HepG2 (cell line): Measurements from ENCODE around the gene ELOVL6. TPM values are rescaled to one million over a fixed set of nuclear protein-coding genes. Genes with fewer than 3 reads are reported as not detected.

ENCODE experiments used
- CSRNP1 ChIP-seq: sonication (generic); formaldehyde crosslinking; IDR thresholded peaks from 2 replicates; pipeline ENCODE4 v1.8.1; 2023; ENCODE audit warnings: mild to moderate bottlenecking, missing genetic modification reagents
- MBNL3 ChIP-seq: fragments of 250-450 bp; sonication (Bioruptor Pico); conservative IDR thresholded peaks from 2 replicates; pipeline ENCODE4 v1.8.0; 2022; ENCODE audit warnings: mild to moderate bottlenecking, inconsistent platforms
- NCOA2 ChIP-seq: sonication (generic); formaldehyde crosslinking; IDR thresholded peaks from 2 replicates; pipeline ENCODE4 v1.8.0; 2022; ENCODE audit warnings: inconsistent platforms
- PITX1 ChIP-seq: sonication (generic); formaldehyde crosslinking; IDR thresholded peaks from 2 replicates; pipeline ENCODE4 v1.5.1; 2020; ENCODE audit warnings: mild to moderate bottlenecking, missing genetic modification reagents
- PRDM10 ChIP-seq: sonication (generic); formaldehyde crosslinking; IDR thresholded peaks from 2 replicates; pipeline ENCODE4 v1.4.0; 2020; ENCODE audit warnings: low read depth, missing genetic modification reagents
- SIX4 ChIP-seq: sonication (generic); formaldehyde crosslinking; IDR thresholded peaks from 2 replicates; pipeline ENCODE4 v1.4.0; 2020; ENCODE audit warnings: missing genetic modification reagents
- SRF ChIP-seq: IDR thresholded peaks from 2 replicates; pipeline ENCODE4 v1.6.1; 2011; ENCODE audit warnings: mild to moderate bottlenecking, low read depth, low read length, moderate library complexity
- ZBTB40 ChIP-seq, 2 experiments: fragments of 450-650 bp in 1 of 2; sonication (generic) in 1 of 2; formaldehyde crosslinking in 1 of 2; IDR thresholded peaks; 2 replicates each; pipeline versions ENCODE4 v1.6.1 to v1.8.0; 2016 to 2022; ENCODE audit warnings: antibody characterized with exemption in 1 of 2, mild to moderate bottlenecking in 1 of 2, missing genetic modification reagents in 1 of 2
- ZNF138 ChIP-seq: sonication (generic); formaldehyde crosslinking; IDR thresholded peaks from 2 replicates; pipeline ENCODE4 v1.5.0; 2020; ENCODE audit warnings: mild to moderate bottlenecking, low read depth, missing genetic modification reagents
- ZNF24 ChIP-seq: fragments of 450-650 bp; IDR thresholded peaks from 2 replicates; pipeline ENCODE4 v1.6.1; 2017; ENCODE audit warnings: antibody characterized with exemption, mild to moderate bottlenecking
- ZNF292 ChIP-seq: sonication (generic); formaldehyde crosslinking; IDR thresholded peaks from 2 replicates; pipeline ENCODE4 v1.8.1; 2022; ENCODE audit warnings: mild to moderate bottlenecking, low read depth, missing genetic modification reagents, borderline replicate concordance
- ZNF567 ChIP-seq: sonication (generic); formaldehyde crosslinking; IDR thresholded peaks from 2 replicates; pipeline ENCODE4 v1.8.1; 2023; ENCODE audit warnings: mild to moderate bottlenecking, missing genetic modification reagents, borderline replicate concordance
- ZZZ3 ChIP-seq: sonication (generic); formaldehyde crosslinking; IDR thresholded peaks from 2 replicates; pipeline ENCODE4 v1.4.0; 2020; ENCODE audit warnings: missing genetic modification reagents, mild to moderate bottlenecking, borderline replicate concordance
- polyA plus RNA-seq, 8 experiments: library from polyadenylated mRNA; depleted of rRNA in 3 of 8; stranded (reverse) in 7 of 8; unstranded in 1 of 8; fragments of >200 nt; fragmentation: Illumina TruSeq in 4 of 8; extraction: Trizol in 4 of 8; gene quantifications; 2 replicates each; pipeline versions ENCODE4 v1.2.1 to v1.2.3, GENCODE V29; 2011 to 2016; ENCODE audit warnings: low read depth in 4 of 8, missing spikeins in 1 of 8, mixed read lengths in 1 of 8; ENCODE audit not compliant: insufficient read depth in 1 of 8
- total RNA-seq, 5 experiments: library from RNA; depleted of rRNA; stranded (reverse); fragments of >200 nt; fragmentation: Illumina TruSeq; extraction: Trizol; gene quantifications; 2 replicates each; pipeline ENCODE4 v1.2.3, GENCODE V29; 2016; ENCODE audit warnings: low read depth in 1 of 5

ELOVL6 gene
- total and polyA plus RNA-seq, 2 of the 13 experiments (the other 11 are each of a cell fraction or from before 2014, with no cell fraction given), result 14.1 to 23.2 TPM

- TF ChIP-seq ZBTB40 (IDR thresholded peaks at IDR 0.05) (no peak), ZBTB40 (CRISPR knock-in tag; IDR thresholded peaks at IDR 0.05) (no peak; the same call in 1 of the 2 replicates), PRDM10 (CRISPR knock-in tag) (peak; percentile 91), ZNF24 (no peak), ZNF567 (0 out of 2 replicates have a peak, but pooled peaks have one; percentile 54), CSRNP1 (CRISPR knock-in tag) (no peak), NCOA2 (CRISPR knock-in tag) (peak; percentile 67; the same call in 1 of the 2 replicates), ZNF138 (no peak), ZNF292 (CRISPR knock-in tag) (0 out of 2 replicates have a peak, but pooled peaks have one; percentile 44), PITX1 (CRISPR knock-in tag) (peak; percentile 86; the same call in 1 of the 2 replicates), ZZZ3 (CRISPR knock-in tag) (no peak), SIX4 (CRISPR knock-in tag) (no peak), SRF (no peak), MBNL3 (CRISPR knock-in tag) (no peak)
These were observed at the start of gene ELOVL6 (continued) for GRCh38 chr4:110198435-110199416.
